ENCODE results near the gene MT1F. TPM values are rescaled to one million over a fixed set of nuclear protein-coding genes. Genes with fewer than 3 reads are reported as not detected.

Gene MT1F
- total RNA-seq, 6 experiments from 2014 or later: 10.1 to 934 (median 197) TPM

DNA sequence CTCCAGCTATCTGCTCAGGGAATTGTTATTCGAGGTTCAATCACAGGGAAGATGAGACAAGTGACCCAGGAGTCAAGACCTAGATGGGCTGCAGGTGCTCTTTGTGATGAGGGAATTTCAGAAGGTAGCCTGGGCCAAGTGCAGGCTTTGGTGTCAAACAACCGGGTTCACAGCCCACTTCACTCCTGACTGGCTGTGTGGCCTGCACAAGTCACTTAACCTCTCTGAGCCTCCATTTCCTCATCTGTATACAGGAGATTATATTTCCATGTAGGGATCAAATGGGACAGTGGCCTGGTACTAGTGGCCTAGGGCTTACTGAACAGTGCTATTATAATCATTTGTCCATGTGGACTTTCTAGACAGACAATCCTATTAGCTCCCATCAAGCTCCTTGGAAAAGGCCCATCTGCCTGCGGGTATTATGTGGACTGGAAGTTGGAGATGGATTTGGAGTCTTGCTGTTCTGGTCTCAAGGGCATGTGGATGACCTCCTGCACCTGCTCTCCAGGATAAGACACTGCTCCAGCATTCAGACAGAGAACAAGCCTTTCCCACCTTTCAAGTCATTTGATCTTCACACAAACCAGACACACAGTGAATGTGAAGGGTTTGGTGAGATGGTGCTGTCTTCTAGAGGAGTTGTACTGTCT is 21.4 kb downstream of the MT1F start:
- Histone ChIP-seq H3K27ac (no peak overlapping the region), H3K36me3 (peaks cover 0 to 5% (median 0%) of the 10 kb centered on the region in 4 donors), H3K4me1 (peaks cover 0 to 21% (median 5%) of the 10 kb centered on the region in 4 donors), H3K27me3 (no peaks in the 10 kb centered on the region), H3K9me3 (no peaks in the 10 kb centered on the region), H3K4me3 (no peak overlapping the region)
- no peak for ATAC-seq
- 83% methylated on average over 3 of the region's 3 CpGs for WGBS (ENCODE audit: insufficient coverage, low coverage, low lambda C conversion rate, missing lambda C conversion rate)
- DNase-seq: no peak
- intact Hi-C loops (cut with DNase I): no loop called here
- no peak for TF ChIP-seq CTCF (IDR thresholded peaks at IDR 0.05)
- no peak for TF ChIP-seq POLR2A (IDR thresholded peaks at IDR 0.05)

DNA sequence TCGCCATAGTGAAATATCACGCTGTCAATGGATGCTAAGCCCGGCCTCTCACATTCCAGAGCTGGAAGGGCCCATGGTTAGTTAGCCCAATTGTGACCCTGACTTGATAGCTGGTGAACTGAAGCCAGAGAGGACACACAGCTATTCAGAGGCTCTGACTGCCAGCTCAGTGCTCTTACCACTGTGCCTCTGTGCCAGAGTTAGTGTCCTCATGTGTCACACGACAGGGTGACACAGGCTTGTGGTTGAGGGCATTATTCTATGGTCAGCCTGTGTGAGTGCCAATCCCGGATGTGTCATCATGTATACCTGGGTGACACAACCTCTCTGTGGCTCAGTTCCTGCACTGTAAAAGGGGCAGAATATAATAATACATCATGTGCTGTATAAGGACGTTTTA is 22.1 kb downstream of the MT1F start:
- ATAC-seq: peak in 1 of 4 donors; percentile 36
- intact Hi-C loops (cut with DNase I): no loop called here
- peak; percentile 12 for TF ChIP-seq POLR2A (IDR thresholded peaks at IDR 0.05)
- no peak for TF ChIP-seq CTCF (IDR thresholded peaks at IDR 0.05)
- Histone ChIP-seq H3K27ac (no peak overlapping the region), H3K27me3 (no peaks in the 10 kb centered on the region), H3K36me3 (peaks cover 0 to 5% (median 0%) of the 10 kb centered on the region in 4 donors), H3K4me1 (peaks cover 0 to 21% (median 5%) of the 10 kb centered on the region in 4 donors), H3K4me3 (no peak overlapping the region), H3K9me3 (no peaks in the 10 kb centered on the region)
- DNase-seq: peak in 1 of 3 donors; percentile 57
- WGBS (ENCODE audit: insufficient coverage, low coverage, low lambda C conversion rate, missing lambda C conversion rate): 86% methylated on average over 2 of the region's 6 CpGs

GRCh38 chr16:56681939-56682702 is 24.4 kb downstream of the MT1F start, which contains the start of gene MT1X:
TSS of gene MT1X (plus strand) at chr16:56682470. CDS start at chr16:56682541, 71 bp downstream.
- Histone ChIP-seq H3K27me3 (no peaks in the 10 kb centered on the region), H3K27ac (peak within 1 kb of the TSS; percentile 74 to 83 (median 76)), H3K9me3 (no peaks in the 10 kb centered on the region), H3K4me1 (peaks cover 0 to 21% (median 5%) of the 10 kb centered on the region in 4 donors), H3K4me3 (peak within 1 kb of the TSS; percentile 54 to 82 (median 71)), H3K36me3 (peaks cover 0 to 5% (median 0%) of the 10 kb centered on the region in 4 donors)
- 0% methylated on average over 16 of the region's 49 CpGs for WGBS (ENCODE audit: insufficient coverage, low coverage, low lambda C conversion rate, missing lambda C conversion rate)
- intact Hi-C loops (cut with DNase I): no loop called here
- ATAC-seq (peak; percentile 78 to 90 (median 82)), DNase-seq (peak; percentile 97 to 99 (median 97))
- TF ChIP-seq CTCF (IDR thresholded peaks at IDR 0.05) (no peak), POLR2A (IDR thresholded peaks at IDR 0.05) (peak; percentile 97)

DNA sequence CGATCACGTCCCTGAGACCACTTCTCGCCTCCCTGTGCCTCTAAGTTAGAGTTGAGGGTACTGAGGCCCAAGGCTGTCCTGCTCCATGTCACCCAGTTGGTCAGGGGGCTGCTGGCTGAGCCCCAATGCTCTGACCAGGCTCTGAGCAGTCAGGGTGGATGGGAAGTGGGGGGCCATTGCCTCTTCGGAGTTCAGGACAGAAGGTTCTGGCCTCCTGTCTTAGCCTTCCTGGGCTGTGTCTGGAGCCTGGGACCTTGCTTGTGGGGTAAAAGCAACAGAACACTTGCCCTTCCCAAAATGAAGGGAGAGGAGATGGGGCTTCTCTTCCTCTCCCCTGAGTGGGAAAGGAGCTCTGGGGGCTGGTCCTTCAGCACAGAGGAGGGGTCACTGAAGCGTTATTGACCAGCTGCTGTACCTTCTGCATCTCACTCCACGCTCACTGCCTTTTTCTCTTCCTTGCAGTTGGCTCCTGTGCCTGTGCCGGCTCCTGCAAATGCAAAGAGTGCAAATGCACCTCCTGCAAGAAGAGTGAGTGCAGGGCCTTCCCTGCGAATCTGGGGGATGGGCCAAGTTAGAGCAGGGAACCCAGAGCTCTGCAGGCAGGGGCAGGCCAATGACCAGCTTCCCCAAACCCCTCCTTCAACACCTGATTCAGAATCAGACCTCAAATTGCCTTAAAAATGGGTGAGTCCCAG is 25.1 kb downstream of the MT1F start:
- DNase-seq: peak in 1 of 3 donors; percentile 63
- H3K4me3 ChIP-seq: peak overlapping the region; percentile 54 to 82 (median 71)
- peaks cover 0 to 21% (median 5%) of the 10 kb centered on the region in 4 donors for H3K4me1 ChIP-seq
- H3K27ac ChIP-seq: peak overlapping the region; percentile 74 to 83 (median 76)
- 6% methylated on average over 3 of the region's 8 CpGs for WGBS (ENCODE audit: insufficient coverage, low coverage, low lambda C conversion rate, missing lambda C conversion rate)
- no peaks in the 10 kb centered on the region for H3K9me3 ChIP-seq
- no peaks in the 10 kb centered on the region for H3K27me3 ChIP-seq
- TF ChIP-seq CTCF (IDR thresholded peaks at IDR 0.05) (no peak), POLR2A (IDR thresholded peaks at IDR 0.05) (peak; percentile 84)
- H3K36me3 ChIP-seq: peaks cover 0 to 5% (median 0%) of the 10 kb centered on the region in 4 donors
- intact Hi-C loops (cut with DNase I): no loop called here
- peak in 3 of 4 donors; percentile 0 to 4 (median 1) for ATAC-seq

Measured in right lobe of liver (tissue), 6 donors.